D341Med (cell line): ENCODE data around the gene PLCB3.

Experiments used
- DNase-seq: peaks from one replicate; pipeline ENCODE4 v3.0.0; 2012; ENCODE audit warnings: low spot score

The PLCB3 gene

GRCh38 chr11:64250415-64251015, 815 bp upstream of the PLCB3 start:
- DNase-seq: peak; percentile 67

- DNase-seq: no peak
These were observed 348 bp downstream of the PLCB3 start for GRCh38 chr11:64251753-64252002.

- DNase-seq: peak; percentile 54
These were observed 908 bp downstream of the PLCB3 start for GRCh38 chr11:64252003-64252872.

- no peak for DNase-seq
These were observed 1.7 kb downstream of the PLCB3 start for GRCh38 chr11:64253043-64253442.

- DNase-seq: no peak
These were observed 2.2 kb downstream of the PLCB3 start for GRCh38 chr11:64253481-64253880.

GRCh38 chr11:64254326-64254725, 3.0 kb downstream of the PLCB3 start:
- DNase-seq: no peak

- no peak for DNase-seq
These were observed 4.1 kb downstream of the PLCB3 start for GRCh38 chr11:64255135-64256128.

GRCh38 chr11:64256300-64256699, 5.0 kb downstream of the PLCB3 start:
- DNase-seq: no peak

GRCh38 chr11:64258356-64258755, 7.0 kb downstream of the PLCB3 start:
- DNase-seq: no peak

- no peak for DNase-seq
These were observed 7.7 kb downstream of the PLCB3 start for GRCh38 chr11:64258946-64259532.

GRCh38 chr11:64259533-64260067, 8.3 kb downstream of the PLCB3 start:
- no peak for DNase-seq

- DNase-seq: no peak
These were observed 8.9 kb downstream of the PLCB3 start for GRCh38 chr11:64260147-64260708.

- DNase-seq: no peak
These were observed 10.3 kb downstream of the PLCB3 start for GRCh38 chr11:64261556-64262080.

- DNase-seq: no peak
These were observed 11.1 kb downstream of the PLCB3 start for GRCh38 chr11:64262271-64263002.

GRCh38 chr11:64263021-64263946, 12.0 kb downstream of the PLCB3 start:
- no peak for DNase-seq

- DNase-seq: no peak
These were observed 12.6 kb downstream of the PLCB3 start for GRCh38 chr11:64263947-64264317.

- DNase-seq: no peak
These were observed 13.1 kb downstream of the PLCB3 start for GRCh38 chr11:64264371-64264852.

GRCh38 chr11:64265176-64266160, 14.1 kb downstream of the PLCB3 start:
- no peak for DNase-seq
